HEK293 (cell line): ENCODE data around the gene FZR1.

ENCODE experiments used
- CTCF ChIA-PET: fragments of 350-600 bp; formaldehyde crosslinking; extraction: SDS; loops from one replicate; lab custom pipeline; 2021; ENCODE audit warnings: antibody characterized with exemption; lab: Yijun Ruan, JAX
- POLR2A ChIA-PET: fragments of 300-600 bp; formaldehyde crosslinking; extraction: SDS; loops from one replicate; lab custom pipeline; 2020; ENCODE audit warnings: antibody characterized with exemption, inconsistent platforms; lab: Yijun Ruan, JAX
- H3K27ac ChIP-seq: fragments of 200-500 bp; sonication (Bioruptor generic); 2 replicates; pipeline ENCODE4 v1.5.1; 2014; ENCODE audit warnings: low read depth, low read length, control low read depth, inconsistent platforms; ENCODE audit errors: extremely low read depth
- H3K36me3 ChIP-seq, 2 experiments: fragments of 200-500 bp in 1 of 2; sonication (Bioruptor generic) in 1 of 2; 1 replicate in 1 of 2; 2 replicates in 1 of 2; pipeline ENCODE4 v1.5.1; 2014 to 2017; ENCODE audit warnings: inconsistent platforms in 2 of 2, low read length in 2 of 2; ENCODE audit not compliant: control insufficient read depth in 2 of 2, insufficient read depth in 1 of 2
- H3K4me1 ChIP-seq: fragments of 200-500 bp; sonication (Bioruptor generic); 2 replicates; pipeline ENCODE4 v1.5.1; 2014; ENCODE audit warnings: mild to moderate bottlenecking, low read length, inconsistent platforms; ENCODE audit not compliant: control insufficient read depth, insufficient read depth
- H3K4me3 ChIP-seq: 2 replicates; pipeline ENCODE4 v1.5.1; 2011; ENCODE audit warnings: low read depth, mild to moderate bottlenecking, control low read depth, low read length, moderate library complexity
- H3K9me3 ChIP-seq: fragments of 200-500 bp; sonication (Bioruptor generic); 2 replicates; pipeline ENCODE4 v1.5.1; 2014; ENCODE audit warnings: low read depth, low read length, inconsistent platforms; ENCODE audit not compliant: control insufficient read depth, insufficient read depth
- KLF16 ChIP-seq: fragments of 450-650 bp; formaldehyde crosslinking; IDR thresholded peaks from 2 replicates; pipeline ENCODE4 v1.5.1; 2017; ENCODE audit warnings: missing biosample characterization, missing genetic modification characterization
- SP3 ChIP-seq: fragments of 450-650 bp; formaldehyde crosslinking; IDR thresholded peaks from 2 replicates; pipeline ENCODE4 v1.5.1; 2016; ENCODE audit warnings: missing biosample characterization, missing genetic modification characterization
- ZNF16 ChIP-seq: fragments of 450-650 bp; formaldehyde crosslinking; IDR thresholded peaks from 2 replicates; pipeline ENCODE4 v1.5.1; 2016; ENCODE audit warnings: low read depth, missing biosample characterization, missing genetic modification characterization
- ZNF19 ChIP-seq: fragments of 450-650 bp; formaldehyde crosslinking; IDR thresholded peaks from 2 replicates; pipeline ENCODE4; 2016; ENCODE audit warnings: missing biosample characterization, missing genetic modification characterization, low read depth
- ZNF214 ChIP-seq: fragments of 450-650 bp; formaldehyde crosslinking; IDR thresholded peaks from 2 replicates; pipeline ENCODE4 v1.5.1; 2017; ENCODE audit warnings: missing biosample characterization, mild to moderate bottlenecking, missing genetic modification characterization, borderline replicate concordance
- ZNF248 ChIP-seq: fragments of 450-650 bp; formaldehyde crosslinking; IDR thresholded peaks from 2 replicates; pipeline ENCODE4 v1.5.1; 2017; ENCODE audit warnings: missing biosample characterization, missing genetic modification characterization
- ZNF350 ChIP-seq: fragments of 450-650 bp; formaldehyde crosslinking; IDR thresholded peaks from 2 replicates; pipeline ENCODE4 v1.5.0; 2017; ENCODE audit warnings: missing biosample characterization, mild to moderate bottlenecking, missing genetic modification characterization
- ZNF354C ChIP-seq: fragments of 450-650 bp; formaldehyde crosslinking; IDR thresholded peaks from 2 replicates; pipeline ENCODE4 v1.5.1; 2016; ENCODE audit warnings: missing biosample characterization, missing genetic modification characterization, low read depth, borderline replicate concordance
- ZNF48 ChIP-seq: fragments of 450-650 bp; formaldehyde crosslinking; IDR thresholded peaks from 2 replicates; pipeline ENCODE4 v1.5.1; 2016; ENCODE audit warnings: missing biosample characterization, missing genetic modification characterization
- ZNF530 ChIP-seq: fragments of 450-650 bp; formaldehyde crosslinking; IDR thresholded peaks from 2 replicates; pipeline ENCODE4 v1.5.1; 2016; ENCODE audit warnings: low read depth, missing biosample characterization, missing genetic modification characterization
- ZNF600 ChIP-seq: fragments of 450-650 bp; formaldehyde crosslinking; IDR thresholded peaks from 2 replicates; pipeline ENCODE4 v1.5.1; 2016; ENCODE audit warnings: missing biosample characterization, missing genetic modification characterization
- ZNF830 ChIP-seq: fragments of 450-650 bp; IDR thresholded peaks from 2 replicates; pipeline ENCODE4 v1.5.0; 2018; ENCODE audit warnings: missing biosample characterization, missing genetic modification characterization, low read depth, mild to moderate bottlenecking, moderate library complexity
- TF ChIP-seq, protein P1 (sequence below): fragments of 450-650 bp; formaldehyde crosslinking; IDR thresholded peaks from 2 replicates; pipeline ENCODE4 v1.5.1; 2016; ENCODE audit warnings: missing biosample characterization, missing genetic modification characterization
- TF ChIP-seq, protein P2 (sequence below): fragments of 450-650 bp; formaldehyde crosslinking; IDR thresholded peaks from 2 replicates; pipeline ENCODE4; 2016; ENCODE audit warnings: missing biosample characterization, missing genetic modification characterization
- TF ChIP-seq, protein P3 (sequence below): fragments of 450-650 bp; formaldehyde crosslinking; IDR thresholded peaks from 2 replicates; pipeline ENCODE4 v1.5.1; 2016; ENCODE audit warnings: missing biosample characterization, missing genetic modification characterization
- TF ChIP-seq, protein P4 (sequence below): fragments of 450-650 bp; formaldehyde crosslinking; IDR thresholded peaks from 2 replicates; pipeline ENCODE4 v1.5.1; 2016; ENCODE audit warnings: missing biosample characterization, missing genetic modification characterization
- TF ChIP-seq, protein P5 (sequence below): IDR thresholded peaks from 2 replicates; pipeline ENCODE4 v1.6.1; 2011; ENCODE audit warnings: mild to moderate bottlenecking, low read depth, low read length, borderline replicate concordance
- TF ChIP-seq, protein P6 (sequence below): fragments of 450-650 bp; formaldehyde crosslinking; IDR thresholded peaks from 2 replicates; pipeline ENCODE4 v1.5.1; 2016; ENCODE audit warnings: missing biosample characterization, missing genetic modification characterization

The FZR1 gene

DNA sequence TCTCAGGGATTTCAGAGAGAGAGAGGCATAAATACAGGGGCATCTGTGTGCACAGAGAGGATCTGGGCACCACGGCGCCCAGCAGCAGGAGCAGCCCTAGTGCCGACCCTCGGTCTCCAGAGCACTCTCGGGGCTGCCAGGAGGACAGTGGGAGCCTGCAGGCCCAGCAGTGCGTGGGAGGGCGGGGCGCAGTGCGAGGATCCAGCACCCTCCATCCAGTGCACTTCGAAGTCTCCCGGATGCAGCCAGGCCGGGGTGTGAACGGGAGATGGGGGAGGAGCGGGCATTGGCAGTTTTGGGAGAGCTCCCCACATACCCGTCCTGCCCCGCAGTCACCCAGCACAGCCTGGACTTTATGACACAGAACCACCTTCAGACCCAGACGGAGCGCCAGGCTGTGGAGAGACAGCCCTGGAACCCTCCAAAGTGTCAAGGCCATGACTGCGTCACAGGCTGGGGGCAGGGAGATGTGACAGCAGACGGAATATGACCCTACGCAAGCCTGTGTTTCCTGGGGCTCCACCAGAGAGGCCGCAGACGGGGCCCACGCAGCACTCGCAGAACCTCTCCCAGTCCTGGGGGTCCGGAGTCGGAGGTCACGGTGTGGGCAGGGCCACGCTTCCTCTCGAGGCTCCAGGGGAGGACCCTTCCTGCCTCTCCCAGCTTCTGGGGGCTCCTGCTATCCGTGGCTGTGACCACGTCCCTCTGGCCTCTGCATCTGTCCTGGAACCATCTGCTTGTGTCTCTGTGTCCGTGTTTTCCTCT is 18.1 kb downstream of the FZR1 start:
- no peak overlapping the region for H3K4me3 ChIP-seq
- H3K4me1 ChIP-seq, result no peaks in the 10 kb centered on the region
- CTCF ChIA-PET, result no interaction called here
- no peaks in the 10 kb centered on the region for H3K9me3 ChIP-seq
- H3K27ac ChIP-seq, result no peak overlapping the region
- TF ChIP-seq ZNF48 (tag by site-specific recombination), result no peak
- no peak for TF ChIP-seq ZNF19 (tag by site-specific recombination)
- no peak for TF ChIP-seq ZNF16
- no peak for TF ChIP-seq KLF16 (tag by site-specific recombination)
- H3K36me3 ChIP-seq, result peaks cover 0 to 86% of the 10 kb centered on the region in 2 experiments; a peak in 2 of 3 replicates
- POLR2A ChIA-PET, result no interaction called here

DNA sequence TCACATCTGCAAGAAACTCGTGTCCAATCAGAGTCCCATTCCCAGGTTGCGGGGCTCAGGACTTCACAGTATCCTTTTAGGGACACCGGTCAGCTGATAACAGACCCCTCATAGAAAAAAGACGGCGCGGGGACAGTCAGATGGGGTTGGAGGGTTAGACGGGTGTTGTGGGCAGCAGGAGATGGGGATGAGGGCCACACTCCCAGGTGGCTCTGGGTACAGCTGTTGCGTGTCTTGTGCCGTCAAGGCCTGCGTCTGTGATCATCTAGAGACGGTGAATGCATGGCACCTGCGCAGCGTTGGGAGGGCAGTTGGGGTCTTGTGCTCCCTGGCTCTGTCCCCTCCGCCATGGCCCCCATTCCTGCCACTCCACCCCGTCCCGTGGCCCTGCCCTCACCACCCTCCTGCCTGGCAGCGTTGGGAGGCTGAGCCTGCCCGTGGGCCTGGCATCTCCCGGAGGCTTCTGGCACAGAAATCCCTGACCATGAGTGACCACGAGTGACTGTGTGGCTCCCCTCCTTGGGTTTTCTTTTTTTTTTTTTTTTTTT is 18.9 kb downstream of the FZR1 start:
- TF ChIP-seq, protein P1, sequence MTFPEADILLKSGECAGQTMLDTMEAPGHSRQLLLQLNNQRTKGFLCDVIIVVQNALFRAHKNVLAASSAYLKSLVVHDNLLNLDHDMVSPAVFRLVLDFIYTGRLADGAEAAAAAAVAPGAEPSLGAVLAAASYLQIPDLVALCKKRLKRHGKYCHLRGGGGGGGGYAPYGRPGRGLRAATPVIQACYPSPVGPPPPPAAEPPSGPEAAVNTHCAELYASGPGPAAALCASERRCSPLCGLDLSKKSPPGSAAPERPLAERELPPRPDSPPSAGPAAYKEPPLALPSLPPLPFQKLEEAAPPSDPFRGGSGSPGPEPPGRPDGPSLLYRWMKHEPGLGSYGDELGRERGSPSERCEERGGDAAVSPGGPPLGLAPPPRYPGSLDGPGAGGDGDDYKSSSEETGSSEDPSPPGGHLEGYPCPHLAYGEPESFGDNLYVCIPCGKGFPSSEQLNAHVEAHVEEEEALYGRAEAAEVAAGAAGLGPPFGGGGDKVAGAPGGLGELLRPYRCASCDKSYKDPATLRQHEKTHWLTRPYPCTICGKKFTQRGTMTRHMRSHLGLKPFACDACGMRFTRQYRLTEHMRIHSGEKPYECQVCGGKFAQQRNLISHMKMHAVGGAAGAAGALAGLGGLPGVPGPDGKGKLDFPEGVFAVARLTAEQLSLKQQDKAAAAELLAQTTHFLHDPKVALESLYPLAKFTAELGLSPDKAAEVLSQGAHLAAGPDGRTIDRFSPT (tag by site-specific recombination), result no peak
- no peak for TF ChIP-seq ZNF214 (tag by site-specific recombination)
- TF ChIP-seq, protein P2, sequence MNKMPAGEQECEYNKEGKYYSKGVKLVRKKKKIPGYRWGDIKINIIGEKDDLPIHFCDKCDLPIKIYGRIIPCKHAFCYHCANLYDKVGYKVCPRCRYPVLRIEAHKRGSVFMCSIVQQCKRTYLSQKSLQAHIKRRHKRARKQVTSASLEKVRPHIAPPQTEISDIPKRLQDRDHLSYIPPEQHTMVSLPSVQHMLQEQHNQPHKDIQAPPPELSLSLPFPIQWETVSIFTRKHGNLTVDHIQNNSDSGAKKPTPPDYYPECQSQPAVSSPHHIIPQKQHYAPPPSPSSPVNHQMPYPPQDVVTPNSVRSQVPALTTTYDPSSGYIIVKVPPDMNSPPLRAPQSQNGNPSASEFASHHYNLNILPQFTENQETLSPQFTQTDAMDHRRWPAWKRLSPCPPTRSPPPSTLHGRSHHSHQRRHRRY (tag by site-specific recombination), result no peak
- TF ChIP-seq ZNF830, result no peak
- TF ChIP-seq, protein P3, sequence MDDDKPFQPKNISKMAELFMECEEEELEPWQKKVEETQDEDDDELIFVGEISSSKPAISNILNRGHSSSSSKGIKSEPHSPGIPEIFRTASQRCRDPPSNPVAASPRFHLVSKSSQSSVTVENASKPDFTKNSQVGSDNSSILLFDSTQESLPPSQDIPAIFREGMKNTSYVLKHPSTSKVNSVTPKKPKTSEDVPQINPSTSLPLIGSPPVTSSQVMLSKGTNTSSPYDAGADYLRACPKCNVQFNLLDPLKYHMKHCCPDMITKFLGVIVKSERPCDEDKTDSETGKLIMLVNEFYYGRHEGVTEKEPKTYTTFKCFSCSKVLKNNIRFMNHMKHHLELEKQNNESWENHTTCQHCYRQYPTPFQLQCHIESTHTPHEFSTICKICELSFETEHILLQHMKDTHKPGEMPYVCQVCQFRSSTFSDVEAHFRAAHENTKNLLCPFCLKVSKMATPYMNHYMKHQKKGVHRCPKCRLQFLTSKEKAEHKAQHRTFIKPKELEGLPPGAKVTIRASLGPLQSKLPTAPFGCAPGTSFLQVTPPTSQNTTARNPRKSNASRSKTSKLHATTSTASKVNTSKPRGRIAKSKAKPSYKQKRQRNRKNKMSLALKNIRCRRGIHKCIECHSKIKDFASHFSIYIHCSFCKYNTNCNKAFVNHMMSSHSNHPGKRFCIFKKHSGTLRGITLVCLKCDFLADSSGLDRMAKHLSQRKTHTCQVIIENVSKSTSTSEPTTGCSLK (tag by site-specific recombination), result no peak
- CTCF ChIA-PET, result no interaction called here
- peaks cover 0 to 79% of the 10 kb centered on the region in 2 experiments; a peak in 2 of 3 replicates for H3K36me3 ChIP-seq
- no peaks in the 10 kb centered on the region for H3K4me1 ChIP-seq
- POLR2A ChIA-PET, result no interaction called here
- H3K4me3 ChIP-seq, result no peak overlapping the region
- no peak overlapping the region for H3K27ac ChIP-seq
- no peaks in the 10 kb centered on the region for H3K9me3 ChIP-seq

DNA sequence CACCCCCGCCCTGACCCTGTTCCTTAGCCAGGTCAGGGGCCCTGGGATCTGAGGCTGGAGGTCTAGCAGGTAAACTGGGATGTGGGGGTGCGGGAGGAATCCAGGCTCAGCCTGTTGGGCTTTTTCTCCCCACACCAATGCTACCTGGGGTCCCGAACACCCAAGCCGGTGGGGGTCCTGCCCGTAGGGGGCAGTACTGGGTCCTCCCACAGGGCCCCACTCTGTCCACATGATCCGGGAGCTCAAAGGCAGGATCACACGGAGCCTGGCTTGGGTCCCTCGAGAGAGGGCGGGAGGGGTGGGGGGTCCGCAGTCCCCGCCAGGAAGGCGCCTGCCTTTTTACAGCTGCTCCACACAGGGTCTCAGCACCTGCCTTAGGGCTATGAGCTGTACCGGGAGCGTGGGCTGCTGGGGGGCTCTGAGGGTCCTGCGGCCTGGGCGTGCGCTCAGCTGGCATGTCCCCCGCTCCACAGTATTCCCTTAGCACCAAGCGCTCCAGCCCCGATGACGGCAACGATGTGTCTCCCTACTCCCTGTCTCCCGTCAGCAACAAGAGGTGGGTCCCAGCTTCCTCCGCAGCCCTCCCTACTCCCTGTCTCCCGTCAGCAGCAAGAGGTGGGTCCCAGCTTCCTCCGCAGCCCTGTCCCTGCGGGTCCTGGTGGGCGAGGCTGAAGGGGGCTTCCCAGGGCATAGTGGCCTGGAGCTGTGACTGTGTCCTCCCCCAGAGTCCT is 20.6 kb downstream of the FZR1 start:
- CTCF ChIA-PET, result interaction anchor here (1.3 kb wide), 1 partner anchor 10 kb away, joined by 7 read pairs; no protein-coding TSS in a partner anchor
- peaks cover 0 to 80% of the 10 kb centered on the region in 2 experiments; a peak in 2 of 3 replicates for H3K36me3 ChIP-seq
- TF ChIP-seq, protein P4, sequence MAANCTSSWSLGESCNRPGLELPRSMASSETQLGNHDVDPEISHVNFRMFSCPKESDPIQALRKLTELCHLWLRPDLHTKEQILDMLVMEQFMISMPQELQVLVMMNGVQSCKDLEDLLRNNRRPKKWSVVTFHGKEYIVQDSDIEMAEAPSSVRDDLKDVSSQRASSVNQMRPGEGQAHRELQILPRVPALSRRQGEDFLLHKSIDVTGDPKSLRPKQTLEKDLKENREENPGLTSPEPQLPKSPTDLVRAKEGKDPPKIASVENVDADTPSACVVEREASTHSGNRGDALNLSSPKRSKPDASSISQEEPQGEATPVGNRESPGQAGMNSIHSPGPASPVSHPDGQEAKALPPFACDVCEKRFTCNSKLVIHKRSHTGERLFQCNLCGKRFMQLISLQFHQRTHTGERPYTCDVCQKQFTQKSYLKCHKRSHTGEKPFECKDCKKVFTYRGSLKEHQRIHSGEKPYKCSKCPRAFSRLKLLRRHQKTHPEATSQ (tag by site-specific recombination), result no peak
- TF ChIP-seq ZNF600 (tag by site-specific recombination) (no peak), ZNF350 (no peak), SP3 (tag by site-specific recombination) (no peak), ZNF530 (tag by site-specific recombination) (no peak), ZNF354C (tag by site-specific recombination) (no peak), ZNF248 (tag by site-specific recombination) (no peak)
- TF ChIP-seq, protein P5, sequence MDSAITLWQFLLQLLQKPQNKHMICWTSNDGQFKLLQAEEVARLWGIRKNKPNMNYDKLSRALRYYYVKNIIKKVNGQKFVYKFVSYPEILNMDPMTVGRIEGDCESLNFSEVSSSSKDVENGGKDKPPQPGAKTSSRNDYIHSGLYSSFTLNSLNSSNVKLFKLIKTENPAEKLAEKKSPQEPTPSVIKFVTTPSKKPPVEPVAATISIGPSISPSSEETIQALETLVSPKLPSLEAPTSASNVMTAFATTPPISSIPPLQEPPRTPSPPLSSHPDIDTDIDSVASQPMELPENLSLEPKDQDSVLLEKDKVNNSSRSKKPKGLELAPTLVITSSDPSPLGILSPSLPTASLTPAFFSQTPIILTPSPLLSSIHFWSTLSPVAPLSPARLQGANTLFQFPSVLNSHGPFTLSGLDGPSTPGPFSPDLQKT, result no peak
- TF ChIP-seq, protein P6, sequence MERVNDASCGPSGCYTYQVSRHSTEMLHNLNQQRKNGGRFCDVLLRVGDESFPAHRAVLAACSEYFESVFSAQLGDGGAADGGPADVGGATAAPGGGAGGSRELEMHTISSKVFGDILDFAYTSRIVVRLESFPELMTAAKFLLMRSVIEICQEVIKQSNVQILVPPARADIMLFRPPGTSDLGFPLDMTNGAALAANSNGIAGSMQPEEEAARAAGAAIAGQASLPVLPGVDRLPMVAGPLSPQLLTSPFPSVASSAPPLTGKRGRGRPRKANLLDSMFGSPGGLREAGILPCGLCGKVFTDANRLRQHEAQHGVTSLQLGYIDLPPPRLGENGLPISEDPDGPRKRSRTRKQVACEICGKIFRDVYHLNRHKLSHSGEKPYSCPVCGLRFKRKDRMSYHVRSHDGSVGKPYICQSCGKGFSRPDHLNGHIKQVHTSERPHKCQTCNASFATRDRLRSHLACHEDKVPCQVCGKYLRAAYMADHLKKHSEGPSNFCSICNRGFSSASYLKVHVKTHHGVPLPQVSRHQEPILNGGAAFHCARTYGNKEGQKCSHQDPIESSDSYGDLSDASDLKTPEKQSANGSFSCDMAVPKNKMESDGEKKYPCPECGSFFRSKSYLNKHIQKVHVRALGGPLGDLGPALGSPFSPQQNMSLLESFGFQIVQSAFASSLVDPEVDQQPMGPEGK, result no peak

More for the DNA sequence above, 20.6 kb downstream of the FZR1 start:
- no peak overlapping the region for H3K27ac ChIP-seq
- no peak overlapping the region for H3K4me3 ChIP-seq
- H3K4me1 ChIP-seq, result no peaks in the 10 kb centered on the region
- POLR2A ChIA-PET, result interaction anchor here (0.6 to 1.1 kb wide), 2 partner anchors 13 to 26 kb away, joined by 3 read pairs; no protein-coding TSS in a partner anchor
- H3K9me3 ChIP-seq, result no peaks in the 10 kb centered on the region
